Cardiac septum (tissue), 1 donor: Measurements from ENCODE around the gene OXTR. TPM values are rescaled to one million over a fixed set of nuclear protein-coding genes. Genes with fewer than 3 reads are reported as not detected.
"Not testable (repeated sequence)": the region's sequence is repeated elsewhere in the genome, so short reads cannot be mapped to it uniquely, and the experiment has no call there.

Experiments
- DNase-seq: peaks from one replicate; pipeline ENCODE4 v3.0.0-alpha.2; 2020; ENCODE audit warnings: low spot score
- intact Hi-C: fragments of 100-400 bp; cut with DNase I; formaldehyde crosslinking; loops from one replicate; pipeline ENCODE4 v1.14.0; 2022
- total RNA-seq: library from RNA; stranded (reverse); fragmentation: NEBNext Ultra II Directional; extraction: Animal tissue kit (Norgen Biotek cat#: 25700); gene quantifications from one replicate; pipeline ENCODE4 v1.2.1, GENCODE V29; 2021
- donor health status: DM: no; HTN: no; CAD: no.

Gene OXTR
- total RNA-seq, 1 donor from 2014 or later, result 0.30 TPM

GRCh38 chr3:8724108-8724752 lies 45.2 kb downstream of the OXTR start:
- no peak for DNase-seq
- intact Hi-C loops, result no loop called here

DNA sequence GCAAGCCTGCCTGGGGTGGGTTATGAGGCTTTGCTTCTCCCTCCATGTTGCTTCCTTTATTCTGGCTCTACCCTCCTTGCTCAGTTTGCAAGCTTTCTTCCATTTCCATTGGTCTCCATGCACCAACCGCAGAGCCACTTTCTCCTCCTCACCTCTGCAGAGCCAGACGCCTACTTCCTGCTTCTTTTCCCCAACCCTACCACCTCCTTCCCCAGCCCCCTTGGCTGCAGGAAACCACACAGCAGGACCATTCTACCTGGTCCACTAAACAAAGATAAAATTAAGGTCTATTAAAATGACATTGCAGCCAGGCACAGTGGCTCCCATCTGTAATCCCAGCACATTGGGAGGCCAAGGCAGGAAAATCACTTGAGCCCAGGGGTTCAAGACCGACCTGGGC lies 45.8 kb downstream of the OXTR start:
- no peak for DNase-seq
- intact Hi-C loops, result no loop called here

- intact Hi-C loops, result no loop called here
- DNase-seq, result no peak
Observed at GRCh38 chr3:8722808-8723207, 46.6 kb downstream of the OXTR start.

GRCh38 chr3:8715757-8716156 lies 53.7 kb downstream of the OXTR start:
- intact Hi-C loops, DNase-seq: not testable (repeated sequence)

- intact Hi-C loops, result no loop called here
- peak; percentile 53 for DNase-seq
Observed at GRCh38 chr3:8713901-8714759, 55.3 kb downstream of the OXTR start.

DNA sequence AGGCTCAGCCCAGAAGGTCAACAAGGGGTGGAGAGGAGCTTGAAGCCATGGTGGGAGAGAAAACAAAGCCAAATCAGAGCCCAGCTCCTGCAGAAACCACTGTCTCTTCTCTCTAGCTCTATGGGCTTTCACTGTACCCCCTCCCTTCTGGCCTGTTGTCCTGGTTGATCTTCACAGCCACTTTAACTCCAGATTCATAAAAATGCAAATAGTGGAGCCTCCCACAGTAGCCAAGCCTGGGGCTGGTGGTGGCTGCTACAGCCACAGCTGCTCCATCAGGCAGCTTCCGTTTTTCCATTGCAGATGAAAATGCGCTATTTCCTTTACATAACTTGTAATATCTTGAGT lies 56.5 kb downstream of the OXTR start:
- DNase-seq, result no peak
- intact Hi-C loops, result no loop called here

GRCh38 chr3:8712045-8712907 lies 57.1 kb downstream of the OXTR start:
- no peak for DNase-seq
- intact Hi-C loops, result no loop called here

DNA sequence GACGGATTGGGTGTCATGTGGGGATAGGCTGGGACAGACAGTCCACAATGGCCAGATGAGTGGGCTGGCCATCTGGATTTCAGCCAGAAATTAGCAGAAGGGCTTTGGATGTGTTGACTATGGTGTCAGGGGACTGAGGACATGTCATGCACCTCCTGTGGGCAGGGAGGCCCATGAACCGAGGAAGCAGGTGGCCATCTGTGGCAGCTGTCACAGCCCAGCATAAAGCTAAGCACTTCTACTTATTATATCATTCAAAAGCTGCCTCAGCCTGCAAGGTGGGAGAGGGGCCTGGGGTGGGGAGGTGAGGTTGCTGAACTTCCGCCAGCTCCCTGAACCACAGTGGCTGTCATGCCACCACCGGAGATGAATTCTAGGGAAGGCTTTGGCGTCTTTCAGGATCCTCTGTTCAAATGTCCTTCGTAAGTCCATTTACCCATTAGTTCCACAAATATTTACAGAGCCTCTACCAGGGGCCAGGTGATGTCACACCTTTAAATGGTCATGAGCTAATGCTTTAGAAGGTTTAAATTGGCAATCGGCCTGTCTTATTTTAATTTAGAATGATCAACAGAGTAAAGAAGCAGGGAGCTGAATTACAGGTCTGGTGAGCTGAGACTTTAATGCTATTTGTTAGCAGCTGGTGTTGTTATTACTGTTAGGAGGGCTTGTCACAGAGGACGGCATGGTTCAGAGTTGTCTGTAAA lies 59.5 kb downstream of the OXTR start:
- intact Hi-C loops, result no loop called here
- DNase-seq, result no peak

- no peak for DNase-seq
- intact Hi-C loops, result no loop called here
Observed at GRCh38 chr3:8709287-8709686, 60.1 kb downstream of the OXTR start.

DNA sequence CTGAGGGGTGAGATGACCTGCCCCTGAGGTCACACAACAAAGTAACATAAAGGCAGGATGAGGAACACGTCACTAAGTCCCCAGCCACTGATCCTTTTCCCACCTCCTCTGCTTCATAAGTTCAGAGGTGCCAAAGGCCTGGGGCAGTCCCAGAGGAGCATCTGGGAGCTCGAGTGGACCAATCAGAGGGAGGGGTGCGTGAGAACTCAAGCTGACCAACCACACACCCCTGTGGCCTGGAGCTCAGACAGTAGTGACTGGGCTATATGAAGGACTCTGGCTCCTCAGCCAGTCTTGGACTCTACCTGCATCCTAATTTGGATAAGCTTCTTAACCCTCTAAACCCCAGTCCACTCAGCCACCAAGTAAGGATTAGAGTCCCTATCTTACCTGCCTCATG lies 63.8 kb downstream of the OXTR start:
- intact Hi-C loops, result no loop called here
- DNase-seq, result no peak

DNA sequence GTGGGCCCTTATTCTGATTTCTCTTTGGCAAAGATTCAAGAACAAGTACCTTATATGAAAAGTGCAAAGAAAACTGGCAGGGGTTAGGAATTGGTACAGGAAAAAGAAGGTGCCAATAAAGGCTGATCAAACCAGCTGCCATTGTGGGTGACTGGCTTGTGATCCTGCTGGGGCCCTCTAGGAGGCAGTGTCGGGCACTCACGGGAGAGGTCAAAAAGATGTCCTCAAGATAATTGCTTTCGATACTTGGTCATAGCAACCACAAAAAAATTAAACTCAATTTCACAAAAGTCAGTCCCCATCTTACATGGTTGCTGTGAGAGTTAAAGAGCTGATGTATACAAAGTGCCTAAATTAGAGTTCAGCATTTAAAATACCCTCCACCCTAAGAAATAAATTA lies 66.9 kb downstream of the OXTR start:
- DNase-seq, result no peak
- intact Hi-C loops, result no loop called here

Other genes with a start within 250 kb of the OXTR start
- gene SSUH2, start 124.8 kb downstream of the OXTR start, total RNA-seq, result 2.4 TPM
- 24.8 TPM for gene CAV3, start 35.8 kb downstream of the OXTR start, total RNA-seq
- 3.2 TPM for gene RAD18, start 193.9 kb upstream of the OXTR start, total RNA-seq